H9 (cell line): ENCODE results near the gene IL25. TPM values are rescaled to one million over a fixed set of nuclear protein-coding genes. Genes with fewer than 3 reads are reported as not detected.

ENCODE experiments used
- DNase-seq: peaks from one replicate; pipeline ENCODE4 v3.0.0-alpha.2; 2017
- H2AFZ ChIP-seq: one replicate; pipeline ENCODE4 v1.6.1; 2013; ENCODE audit warnings: mild to moderate bottlenecking, low read length, control low read depth, moderate library complexity
- H2AK5ac ChIP-seq: 2 replicates; pipeline ENCODE4 v1.6.1; 2013; ENCODE audit warnings: low read length, control low read depth, mixed read lengths; ENCODE audit not compliant: insufficient read length
- H2BK120ac ChIP-seq: one replicate; pipeline ENCODE4 v1.6.1; 2013; ENCODE audit warnings: low read depth, mild to moderate bottlenecking, low read length, control low read depth, inconsistent platforms; ENCODE audit not compliant: poor library complexity, severe bottlenecking
- H2BK12ac ChIP-seq: 2 replicates; pipeline ENCODE4 v1.6.1; 2013; ENCODE audit warnings: low read length, control low read depth, mixed read lengths, low read depth; ENCODE audit not compliant: insufficient read length
- H2BK15ac ChIP-seq: 2 replicates; pipeline ENCODE4 v1.6.1; 2013; ENCODE audit warnings: low read depth, low read length, control low read depth
- H2BK20ac ChIP-seq: one replicate; pipeline ENCODE4 v1.6.1; 2013; ENCODE audit warnings: low read depth, mild to moderate bottlenecking, low read length, control low read depth, inconsistent platforms; ENCODE audit not compliant: poor library complexity, severe bottlenecking
- H2BK5ac ChIP-seq: 2 replicates; pipeline ENCODE4 v1.6.1; 2013; ENCODE audit warnings: low read length, control low read depth, mixed read lengths; ENCODE audit not compliant: insufficient read length
- H3K14ac ChIP-seq: 2 replicates; pipeline ENCODE4 v1.6.1; 2013; ENCODE audit warnings: low read length, control low read depth; ENCODE audit not compliant: insufficient read depth
- H3K18ac ChIP-seq: 2 replicates; pipeline ENCODE4 v1.6.1; 2013; ENCODE audit warnings: low read depth, mild to moderate bottlenecking, mixed read lengths, low read length, control low read depth; ENCODE audit not compliant: insufficient read length
- H3K23ac ChIP-seq: 2 replicates; pipeline ENCODE4 v1.6.1; 2013; ENCODE audit warnings: low read length, control low read depth, mixed read lengths, low read depth; ENCODE audit not compliant: insufficient read length
- H3K23me2 ChIP-seq: 2 replicates; pipeline ENCODE4 v1.6.1; 2013; ENCODE audit warnings: low read depth, mild to moderate bottlenecking, mixed read lengths, low read length, control low read depth; ENCODE audit not compliant: insufficient read length, poor library complexity, severe bottlenecking
- H3K27ac ChIP-seq: 2 replicates; pipeline ENCODE4 v1.5.1; 2013; ENCODE audit warnings: low read length, control low read depth, mixed read lengths, low read depth; ENCODE audit not compliant: insufficient read length
- H3K27me3 ChIP-seq: 2 replicates; pipeline ENCODE4 v1.6.1; 2013; ENCODE audit warnings: low read length, control low read depth, inconsistent platforms; ENCODE audit not compliant: insufficient read depth
- H3K4ac ChIP-seq: 2 replicates; pipeline ENCODE4 v1.6.1; 2013; ENCODE audit warnings: low read depth, mild to moderate bottlenecking, control low read depth, inconsistent platforms, low read length, moderate library complexity
- H3K4me1 ChIP-seq: 2 replicates; pipeline ENCODE4 v1.6.1; 2013; ENCODE audit warnings: low read length, control low read depth, inconsistent platforms; ENCODE audit not compliant: insufficient read depth
- H3K4me2 ChIP-seq: 2 replicates; pipeline ENCODE4 v1.6.1; 2013; ENCODE audit warnings: low read length, control low read depth, mixed read lengths; ENCODE audit not compliant: insufficient read length, insufficient read depth
- H3K56ac ChIP-seq: 2 replicates; pipeline ENCODE4 v1.6.1; 2013; ENCODE audit warnings: low read depth, mild to moderate bottlenecking, mixed read lengths, low read length, control low read depth; ENCODE audit not compliant: insufficient read length
- H3K79me1 ChIP-seq: 2 replicates; pipeline ENCODE4 v1.6.1; 2013; ENCODE audit warnings: low read depth, mild to moderate bottlenecking, moderate library complexity, low read length, control low read depth, inconsistent platforms; ENCODE audit not compliant: insufficient read depth, poor library complexity, severe bottlenecking
- H3K79me2 ChIP-seq: 2 replicates; pipeline ENCODE4 v1.6.1; 2013; ENCODE audit warnings: low read length, control low read depth, inconsistent platforms; ENCODE audit not compliant: insufficient read depth
- H3K9ac ChIP-seq: 2 replicates; pipeline ENCODE4 v1.6.1; 2013; ENCODE audit warnings: low read length, control low read depth, mixed read lengths; ENCODE audit not compliant: insufficient read length; ENCODE audit errors: extremely low read depth
- H3K9me3 ChIP-seq: one replicate; pipeline ENCODE4 v1.6.1; 2013; ENCODE audit warnings: low read depth, low read length, inconsistent platforms; ENCODE audit not compliant: control insufficient read depth
- H3T11ph ChIP-seq: one replicate; pipeline ENCODE4 v1.6.1; 2013; ENCODE audit warnings: mild to moderate bottlenecking, low read length, control low read depth, inconsistent platforms
- H4K20me1 ChIP-seq: one replicate; pipeline ENCODE4 v1.6.1; 2013; ENCODE audit not compliant: control insufficient read depth, insufficient read length, insufficient read depth
- H4K5ac ChIP-seq: 2 replicates; pipeline ENCODE4 v1.6.1; 2013; ENCODE audit warnings: low read depth, mild to moderate bottlenecking, mixed read lengths, low read length, control low read depth; ENCODE audit not compliant: insufficient read length
- H4K8ac ChIP-seq: replicated peaks from 2 replicates; pipeline ENCODE4 v1.6.1; 2013; ENCODE audit warnings: low read length, control low read depth, mixed read lengths, low read depth; ENCODE audit not compliant: insufficient read length
- H4K91ac ChIP-seq: 2 replicates; pipeline ENCODE4 v1.6.1; 2013; ENCODE audit warnings: low read depth, mild to moderate bottlenecking, moderate library complexity, mixed read lengths, low read length, control low read depth; ENCODE audit not compliant: insufficient read length
- H3K27ac Mint-ChIP-seq, 3 experiments: 2 replicates in 2 of 3; 3 replicates in 1 of 3; pipeline ENCODE4 v1.8.0; 2020 to 2021; ENCODE audit warnings: mixed read lengths in 3 of 3, mild to moderate bottlenecking in 1 of 3, moderate library complexity in 1 of 3
- H3K27me3 Mint-ChIP-seq: 2 replicates; pipeline ENCODE4 v1.8.0; 2021; ENCODE audit warnings: low read depth, mild to moderate bottlenecking, moderate library complexity, mixed read lengths
- H3K36me3 Mint-ChIP-seq, 3 experiments: 2 replicates in 2 of 3; 3 replicates in 1 of 3; pipeline ENCODE4 v1.8.0; 2020 to 2021; ENCODE audit warnings: low read depth in 3 of 3, mixed read lengths in 3 of 3; ENCODE audit not compliant: insufficient read depth in 1 of 3
- H3K4me1 Mint-ChIP-seq, 2 experiments: 2 replicates each; pipeline ENCODE4 v1.8.0; 2020; ENCODE audit warnings: mixed read lengths in 2 of 2
- H3K4me3 Mint-ChIP-seq, 2 experiments: 2 replicates in 1 of 2; 3 replicates in 1 of 2; pipeline ENCODE4 v1.8.0; 2020 to 2021; ENCODE audit warnings: mild to moderate bottlenecking in 2 of 2, mixed read lengths in 2 of 2, moderate library complexity in 1 of 2
- H3K9me3 Mint-ChIP-seq, 2 experiments: 2 replicates in 1 of 2; 3 replicates in 1 of 2; pipeline ENCODE4 v1.8.0; 2020; ENCODE audit warnings: mild to moderate bottlenecking in 2 of 2, mixed read lengths in 2 of 2, moderate library complexity in 1 of 2
- CTCF ChIP-seq: fragments of 200-600 bp; sonication (generic); conservative IDR thresholded peaks from 3 replicates; pipeline ENCODE4 v1.8.0; 2021; ENCODE audit warnings: antibody characterized with exemption, mild to moderate bottlenecking
- WGBS: extraction: QIAGEN DNeasy Blood & Tissue Kit; methylation state at CpG from one replicate; pipeline ENCODE4 v1.1.7; 2013; ENCODE audit warnings: missing lambda C conversion rate, low lambda C conversion rate, mixed read lengths; ENCODE audit not compliant: insufficient read length; ENCODE audit errors: extremely low coverage; 5-methylcytosine and 5-hydroxymethylcytosine counted together
- total RNA-seq: library from RNA; stranded (reverse); gene quantifications from 2 replicates; pipeline ENCODE4 v1.2.1, GENCODE V29; 2021

Gene IL25
- total RNA-seq, 1 experiment from 2014 or later: not detected

DNA sequence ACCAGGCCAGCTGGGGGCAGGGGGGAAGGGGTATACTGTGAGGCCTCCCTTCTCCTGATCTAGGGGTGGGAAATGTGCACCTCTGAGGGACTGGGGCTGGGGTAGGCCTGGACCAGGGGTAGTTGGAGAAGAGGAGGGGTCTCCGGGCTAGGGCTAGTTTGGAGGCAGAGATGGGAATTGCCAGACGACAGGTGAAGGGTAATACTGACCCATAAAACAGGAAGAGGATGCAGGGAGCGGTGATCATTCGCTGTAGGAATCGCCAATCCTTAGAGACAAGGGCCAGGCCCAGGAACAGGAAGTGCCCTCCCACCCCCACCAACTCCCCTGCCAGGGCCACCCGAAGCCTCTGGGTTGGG is 24.3 kb upstream of the IL25 start:
- Mint-ChIP-seq H3K4me3 (no peak overlapping the region), H3K9me3 (no peaks in the 10 kb centered on the region; a peak in 2 of 5 replicates), H3K27ac (no peak overlapping the region; a peak in 1 of 7 replicates), H3K27me3 (peaks cover 20% of the 10 kb centered on the region), H3K4me1 (peaks cover 18 to 21% of the 10 kb centered on the region in 2 experiments), H3K36me3 (peaks cover 16 to 26% (median 22%) of the 10 kb centered on the region in 3 experiments)
- no peak overlapping the region for H3K18ac ChIP-seq
- H2BK120ac ChIP-seq: no peak overlapping the region
- no peaks in the 10 kb centered on the region for H3K79me1 ChIP-seq
- H2BK20ac ChIP-seq: no peak overlapping the region
- peaks cover 2% of the 10 kb centered on the region; the same call in 1 of the 2 replicates for H3K4me1 ChIP-seq
- no peak overlapping the region for H2BK15ac ChIP-seq
- H4K91ac ChIP-seq: no peak overlapping the region
- no peaks in the 10 kb centered on the region for H3K27me3 ChIP-seq
- H4K8ac ChIP-seq: no peak overlapping the region
- H3K23me2 ChIP-seq: peaks cover 5% of the 10 kb centered on the region
- H3T11ph ChIP-seq: no peak overlapping the region
- TF ChIP-seq CTCF: no peak
- no peak for DNase-seq
- H3K14ac ChIP-seq: no peak overlapping the region
- no peak overlapping the region for H3K4ac ChIP-seq
- H2BK5ac ChIP-seq: no peak overlapping the region
- H2AFZ ChIP-seq: no peak overlapping the region
- H2AK5ac ChIP-seq: no peak overlapping the region
- no peak overlapping the region for H3K56ac ChIP-seq
- no peak overlapping the region for H3K23ac ChIP-seq
- H3K27ac ChIP-seq: no peak overlapping the region
- WGBS: no CpG with 5 or more reads among the region's 6 CpGs
- H4K5ac ChIP-seq: no peak overlapping the region
- no peak overlapping the region for H3K4me2 ChIP-seq
- no peaks in the 10 kb centered on the region for H3K79me2 ChIP-seq
- H2BK12ac ChIP-seq: no peak overlapping the region
- H3K9me3 ChIP-seq: no peaks in the 10 kb centered on the region
- H4K20me1 ChIP-seq: no peaks in the 10 kb centered on the region
- no peak overlapping the region for H3K9ac ChIP-seq
